ENCODE measurements around the gene SLC25A13. TPM values are rescaled to one million over a fixed set of nuclear protein-coding genes. Genes with fewer than 3 reads are reported as not detected.

Gene SLC25A13
- total RNA-seq, 2 donors from 2014 or later: 94.3 to 114 TPM

DNA sequence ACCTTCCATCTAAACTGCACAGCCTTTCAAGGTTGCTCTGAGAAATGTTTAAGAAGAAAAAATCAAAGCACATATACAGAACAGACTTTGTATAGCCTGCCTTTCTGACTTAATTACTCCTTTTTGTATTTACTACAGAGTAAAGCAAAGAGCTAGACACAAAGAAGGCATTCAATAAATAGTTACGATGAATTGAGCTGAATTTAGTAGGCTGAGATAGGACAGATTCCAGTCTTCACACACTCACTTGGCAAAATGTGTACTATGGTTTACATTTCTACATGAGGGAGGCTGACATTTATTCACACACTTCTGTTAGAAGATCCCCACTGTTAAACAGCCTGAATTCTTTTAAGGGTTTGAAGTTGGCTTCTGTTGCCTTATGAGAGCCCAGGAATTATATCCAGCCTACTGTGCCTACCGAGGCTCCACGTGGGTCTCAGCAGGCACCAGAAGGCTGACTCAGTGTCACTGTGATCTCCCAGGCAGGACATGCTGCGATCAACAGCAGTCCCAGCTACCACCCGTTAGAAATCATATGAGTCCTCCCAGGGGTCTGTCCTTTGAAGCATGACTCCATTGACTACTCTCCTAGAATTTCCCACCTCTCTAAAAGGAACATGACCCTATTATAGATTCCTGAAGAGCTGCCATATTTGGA lies 24.5 kb upstream of the SLC25A13 start:
- H3K4me3 Mint-ChIP-seq: no peak overlapping the region
- WGBS, 2 experiments (ENCODE audit: insufficient coverage in 1 of 2, insufficient read length in 1 of 2): 57 to 70% methylated on average over 3 to 5 of the region's 5 CpGs
- peaks cover 2% of the 10 kb centered on the region for H3K4me1 ChIP-seq (ENCODE audit: control insufficient read depth, insufficient read depth, low read length)
- TF ChIP-seq, protein P1, sequence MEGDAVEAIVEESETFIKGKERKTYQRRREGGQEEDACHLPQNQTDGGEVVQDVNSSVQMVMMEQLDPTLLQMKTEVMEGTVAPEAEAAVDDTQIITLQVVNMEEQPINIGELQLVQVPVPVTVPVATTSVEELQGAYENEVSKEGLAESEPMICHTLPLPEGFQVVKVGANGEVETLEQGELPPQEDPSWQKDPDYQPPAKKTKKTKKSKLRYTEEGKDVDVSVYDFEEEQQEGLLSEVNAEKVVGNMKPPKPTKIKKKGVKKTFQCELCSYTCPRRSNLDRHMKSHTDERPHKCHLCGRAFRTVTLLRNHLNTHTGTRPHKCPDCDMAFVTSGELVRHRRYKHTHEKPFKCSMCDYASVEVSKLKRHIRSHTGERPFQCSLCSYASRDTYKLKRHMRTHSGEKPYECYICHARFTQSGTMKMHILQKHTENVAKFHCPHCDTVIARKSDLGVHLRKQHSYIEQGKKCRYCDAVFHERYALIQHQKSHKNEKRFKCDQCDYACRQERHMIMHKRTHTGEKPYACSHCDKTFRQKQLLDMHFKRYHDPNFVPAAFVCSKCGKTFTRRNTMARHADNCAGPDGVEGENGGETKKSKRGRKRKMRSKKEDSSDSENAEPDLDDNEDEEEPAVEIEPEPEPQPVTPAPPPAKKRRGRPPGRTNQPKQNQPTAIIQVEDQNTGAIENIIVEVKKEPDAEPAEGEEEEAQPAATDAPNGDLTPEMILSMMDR (conservative IDR thresholded peaks at IDR 0.05): no peak
- peaks cover 19% of the 10 kb centered on the region for H3K9me3 ChIP-seq (ENCODE audit: control insufficient read depth, low read length)
- H3K9me3 Mint-ChIP-seq: peaks cover 3% of the 10 kb centered on the region
- H3K36me3 Mint-ChIP-seq (ENCODE audit: low read depth): no peaks in the 10 kb centered on the region
- no peaks in the 10 kb centered on the region for H3K36me3 ChIP-seq (ENCODE audit: control insufficient read depth, insufficient read depth, low read length)
- no peak overlapping the region for H3K4me3 ChIP-seq (ENCODE audit: low read length)
- H3K9ac ChIP-seq (ENCODE audit: extremely low read depth, low read length, poor library complexity, severe bottlenecking): no peak overlapping the region
- H3K27ac Mint-ChIP-seq: no peak overlapping the region
- H3K4me1 Mint-ChIP-seq: peaks cover 5% of the 10 kb centered on the region
- no peak for DNase-seq
- H3K27ac ChIP-seq (ENCODE audit: low read depth, low read length): no peak overlapping the region
- H3K27me3 Mint-ChIP-seq (ENCODE audit: insufficient read depth): peaks cover 6% of the 10 kb centered on the region
- no peaks in the 10 kb centered on the region for H3K27me3 ChIP-seq (ENCODE audit: control insufficient read depth, insufficient read depth, low read length, poor library complexity, severe bottlenecking)

DNA sequence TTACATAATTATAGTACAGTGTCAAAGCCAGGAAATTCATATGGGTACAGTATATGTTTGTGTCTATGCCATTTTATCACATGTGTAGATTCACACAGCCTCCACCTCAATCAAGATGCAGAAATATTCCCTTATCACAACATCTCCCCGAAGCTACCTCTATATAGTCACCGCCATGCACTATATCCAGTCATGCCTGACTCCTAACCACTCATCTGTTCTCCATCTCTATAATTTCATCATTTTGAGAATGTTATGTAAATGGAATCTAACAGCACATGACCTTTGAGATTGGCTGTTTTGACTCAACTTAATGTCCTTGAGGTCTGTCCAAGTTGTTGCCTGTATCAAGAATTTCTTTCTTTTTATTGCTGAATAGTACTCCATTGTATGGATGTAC lies 22.3 kb upstream of the SLC25A13 start:
- 93 to 100% methylated on average over 1 to 2 of the region's 2 CpGs for WGBS, 2 experiments (ENCODE audit: insufficient coverage in 1 of 2, insufficient read length in 1 of 2)
- Mint-ChIP-seq H3K4me3 (no peak overlapping the region), H3K4me1 (peaks cover 5% of the 10 kb centered on the region), H3K9me3 (no peaks in the 10 kb centered on the region), H3K27me3 (ENCODE audit: insufficient read depth) (peaks cover 6% of the 10 kb centered on the region), H3K36me3 (ENCODE audit: low read depth) (no peaks in the 10 kb centered on the region), H3K27ac (no peak overlapping the region)
- Histone ChIP-seq H3K27me3 (ENCODE audit: control insufficient read depth, insufficient read depth, low read length, poor library complexity, severe bottlenecking) (no peaks in the 10 kb centered on the region), H3K9me3 (ENCODE audit: control insufficient read depth, low read length) (no peaks in the 10 kb centered on the region), H3K27ac (ENCODE audit: low read depth, low read length) (no peak overlapping the region), H3K4me3 (ENCODE audit: low read length) (no peak overlapping the region), H3K36me3 (ENCODE audit: control insufficient read depth, insufficient read depth, low read length) (no peaks in the 10 kb centered on the region), H3K9ac (ENCODE audit: extremely low read depth, low read length, poor library complexity, severe bottlenecking) (no peak overlapping the region), H3K4me1 (ENCODE audit: control insufficient read depth, insufficient read depth, low read length) (peaks cover 2% of the 10 kb centered on the region)
- TF ChIP-seq, protein P1 (conservative IDR thresholded peaks at IDR 0.05): no peak
- no peak for DNase-seq

DNA sequence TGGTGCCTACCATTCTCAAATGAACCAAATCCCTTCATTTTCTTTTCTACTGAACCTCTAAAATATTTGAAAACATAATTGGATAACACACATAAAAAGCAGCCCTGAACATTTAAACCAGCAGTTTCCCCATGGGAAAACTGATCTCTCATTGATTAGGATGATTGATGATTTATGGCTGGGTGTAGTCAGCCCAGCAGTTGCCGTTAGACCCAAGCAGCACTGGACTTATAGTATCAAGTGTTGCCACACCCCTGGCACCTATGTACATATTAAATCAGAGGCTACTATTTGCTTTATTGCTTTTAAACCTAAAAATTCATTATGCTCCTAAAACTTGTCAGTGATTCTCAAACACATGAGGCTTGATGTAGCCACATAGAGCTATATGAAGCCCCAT lies 20.2 kb upstream of the SLC25A13 start:
- Mint-ChIP-seq H3K36me3 (ENCODE audit: low read depth) (no peaks in the 10 kb centered on the region), H3K27me3 (ENCODE audit: insufficient read depth) (peaks cover 6% of the 10 kb centered on the region), H3K27ac (no peak overlapping the region), H3K4me1 (peaks cover 5% of the 10 kb centered on the region), H3K9me3 (no peaks in the 10 kb centered on the region), H3K4me3 (no peak overlapping the region)
- no peak for DNase-seq
- Histone ChIP-seq H3K4me3 (ENCODE audit: low read length) (no peak overlapping the region), H3K4me1 (ENCODE audit: control insufficient read depth, insufficient read depth, low read length) (peaks cover 2% of the 10 kb centered on the region), H3K9me3 (ENCODE audit: control insufficient read depth, low read length) (no peaks in the 10 kb centered on the region), H3K27ac (ENCODE audit: low read depth, low read length) (no peak overlapping the region), H3K9ac (ENCODE audit: extremely low read depth, low read length, poor library complexity, severe bottlenecking) (no peak overlapping the region), H3K36me3 (ENCODE audit: control insufficient read depth, insufficient read depth, low read length) (no peaks in the 10 kb centered on the region), H3K27me3 (ENCODE audit: control insufficient read depth, insufficient read depth, low read length, poor library complexity, severe bottlenecking) (no peaks in the 10 kb centered on the region)
- WGBS, 2 experiments (ENCODE audit: insufficient coverage in 1 of 2, insufficient read length in 1 of 2): 100% methylated on average over 1 of the region's 1 CpG
- TF ChIP-seq, protein P1 (conservative IDR thresholded peaks at IDR 0.05): no peak

All from endodermal cell (in vitro differentiated cells).